Right renal pelvis (tissue), 4 donors: ENCODE measurements around the gene GNG7. TPM values are rescaled to one million over a fixed set of nuclear protein-coding genes. Genes with fewer than 3 reads are reported as not detected.
A peak's percentile ranks its signal among the peaks of the same experiment; 100 is the strongest.

ENCODE experiments used
- DNase-seq, 4 donors: peaks; one replicate each; pipeline ENCODE4 v3.0.0-alpha.2; 2013; ENCODE audit warnings: low read depth in 4 of 4, low spot score in 3 of 4, missing footprints in 1 of 4
- polyA plus RNA-seq, 4 donors: library from polyadenylated mRNA; unstranded; fragments of 120-200 nt; gene quantifications; one replicate each; pipeline ENCODE4 v1.2.1, GENCODE V29; 2013; ENCODE audit not compliant: insufficient read length in 4 of 4

Gene GNG7
- 1 to 10 TPM; 5.6 to 6.8 (median 6.3) TPM for polyA plus RNA-seq

- peak; percentile 63 to 85 (median 83) for DNase-seq
These were observed at the start of gene GNG7 for GRCh38 chr19:2702170-2703076. Gene GNG7 (minus strand): TSS chr19:2702694. CDS start chr19:2520688, 182,006 bp downstream.

GRCh38 chr19:2751438-2751830 lies 48.9 kb upstream of the GNG7 start:
- no peak for DNase-seq

- DNase-seq, result no peak
These were observed 48.4 kb upstream of the GNG7 start for GRCh38 chr19:2750808-2751437.

- no peak for DNase-seq
These were observed 44.9 kb upstream of the GNG7 start for GRCh38 chr19:2747349-2747748.

DNA sequence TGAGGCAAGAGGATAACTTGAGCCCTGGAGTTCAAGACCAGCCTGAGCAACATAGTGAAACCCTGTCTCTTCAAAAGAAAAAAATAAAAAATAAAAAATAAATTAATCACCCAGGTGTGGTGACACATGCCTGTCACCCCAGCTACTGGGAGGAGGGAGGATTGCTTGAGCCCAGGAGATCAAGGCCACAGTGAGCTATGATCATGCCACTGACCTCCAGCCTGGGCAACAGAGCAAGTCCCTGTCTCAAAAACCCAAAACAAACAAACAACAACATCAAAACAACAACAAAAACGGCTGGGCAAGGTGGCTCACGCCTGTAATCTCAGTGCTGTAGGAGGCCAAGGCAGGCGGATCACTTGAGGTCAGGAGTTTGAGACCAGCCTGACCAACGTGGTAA lies 41.6 kb upstream of the GNG7 start:
- no peak for DNase-seq

DNA sequence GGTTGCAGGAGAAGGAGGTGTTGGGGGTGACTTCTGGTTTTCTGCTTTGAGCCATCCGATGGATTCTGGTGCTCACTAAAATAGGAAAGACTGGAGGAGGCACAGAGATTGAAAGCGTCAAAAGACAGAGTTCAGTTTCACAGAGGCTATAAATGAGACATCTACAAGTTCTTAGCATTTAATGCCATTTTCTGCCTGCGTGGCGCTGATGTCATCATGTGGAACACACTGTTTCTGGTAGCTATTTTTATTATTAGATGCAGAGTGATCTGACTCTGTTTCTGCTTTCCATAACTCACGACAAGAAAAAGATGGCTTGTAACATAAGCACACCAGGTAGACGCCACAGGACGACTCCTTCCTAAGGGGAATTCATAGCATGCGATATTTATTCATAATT lies 40.6 kb upstream of the GNG7 start:
- no peak for DNase-seq

DNA sequence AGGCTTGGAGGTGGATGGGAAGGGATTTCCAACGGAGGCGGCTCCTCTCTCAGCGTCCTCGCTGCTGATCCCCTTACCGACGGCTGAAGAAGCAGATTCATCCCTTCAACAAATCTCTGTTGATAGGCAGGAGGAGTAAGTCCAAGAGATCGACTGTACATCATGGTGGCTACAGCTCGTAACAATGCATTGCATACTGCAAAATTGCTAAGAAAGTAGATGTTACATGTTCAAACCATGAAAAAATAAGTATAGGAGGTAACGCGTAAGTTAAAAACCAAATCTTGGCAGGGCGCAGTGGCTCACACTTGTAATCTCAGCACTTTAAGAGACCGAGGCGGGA lies 37.8 kb upstream of the GNG7 start:
- DNase-seq, result no peak

DNA sequence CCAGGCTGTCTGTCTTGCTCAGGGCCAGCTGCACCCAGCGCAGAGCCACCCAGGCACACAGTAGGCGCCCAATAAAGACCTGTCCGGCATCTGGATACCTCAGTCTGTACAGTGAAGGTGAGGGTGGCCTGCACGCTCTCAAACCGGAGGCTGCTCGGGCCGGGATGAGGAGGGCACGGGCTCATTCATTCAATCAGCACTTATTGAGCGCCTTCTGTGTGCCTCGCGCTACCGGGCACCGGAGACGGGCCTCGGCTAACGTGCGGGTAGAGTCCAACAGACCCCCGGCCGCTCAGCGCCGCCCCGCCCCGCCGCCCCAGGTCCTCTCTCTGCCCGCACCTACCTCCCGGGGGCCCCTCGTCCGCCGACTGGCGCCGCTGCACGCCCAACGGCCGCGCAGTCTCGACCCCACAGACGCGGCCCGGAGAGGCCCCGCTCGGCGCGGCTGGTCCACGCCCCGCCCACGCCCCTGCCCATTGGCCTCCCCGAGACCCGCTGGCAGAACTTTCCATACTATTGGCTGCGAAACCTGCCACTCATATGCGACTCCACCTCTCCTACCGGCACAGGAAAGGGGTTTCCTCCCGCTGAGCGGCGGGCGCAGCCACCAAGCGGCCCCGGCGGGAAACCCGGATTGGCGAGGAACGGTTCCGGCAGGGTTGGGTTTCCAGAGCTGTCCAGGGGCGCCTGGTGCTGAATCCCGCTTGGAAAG lies 37.3 kb upstream of the GNG7 start, which contains the start of gene SLC39A3:
Gene SLC39A3, minus strand, starts transcription at position 416 of the 712 bp plus-strand sequence. CDS start 2,760 bp downstream, outside the sequence.
- DNase-seq, result peak; percentile 94 to 97 (median 97)

GRCh38 chr19:2736550-2737190 lies 34.2 kb upstream of the GNG7 start:
- DNase-seq, result no peak

- no peak for DNase-seq
These were observed 32.9 kb upstream of the GNG7 start for GRCh38 chr19:2735374-2735773.

- DNase-seq, result no peak
These were observed 32.2 kb upstream of the GNG7 start for GRCh38 chr19:2734589-2735288.

GRCh38 chr19:2733930-2734588 lies 31.6 kb upstream of the GNG7 start:
- no peak for DNase-seq

- DNase-seq, result no peak
These were observed 30.4 kb upstream of the GNG7 start for GRCh38 chr19:2732883-2733282.

- no peak for DNase-seq
These were observed 29.7 kb upstream of the GNG7 start for GRCh38 chr19:2732157-2732725.

GRCh38 chr19:2731181-2731995 lies 28.9 kb upstream of the GNG7 start:
- no peak for DNase-seq

DNA sequence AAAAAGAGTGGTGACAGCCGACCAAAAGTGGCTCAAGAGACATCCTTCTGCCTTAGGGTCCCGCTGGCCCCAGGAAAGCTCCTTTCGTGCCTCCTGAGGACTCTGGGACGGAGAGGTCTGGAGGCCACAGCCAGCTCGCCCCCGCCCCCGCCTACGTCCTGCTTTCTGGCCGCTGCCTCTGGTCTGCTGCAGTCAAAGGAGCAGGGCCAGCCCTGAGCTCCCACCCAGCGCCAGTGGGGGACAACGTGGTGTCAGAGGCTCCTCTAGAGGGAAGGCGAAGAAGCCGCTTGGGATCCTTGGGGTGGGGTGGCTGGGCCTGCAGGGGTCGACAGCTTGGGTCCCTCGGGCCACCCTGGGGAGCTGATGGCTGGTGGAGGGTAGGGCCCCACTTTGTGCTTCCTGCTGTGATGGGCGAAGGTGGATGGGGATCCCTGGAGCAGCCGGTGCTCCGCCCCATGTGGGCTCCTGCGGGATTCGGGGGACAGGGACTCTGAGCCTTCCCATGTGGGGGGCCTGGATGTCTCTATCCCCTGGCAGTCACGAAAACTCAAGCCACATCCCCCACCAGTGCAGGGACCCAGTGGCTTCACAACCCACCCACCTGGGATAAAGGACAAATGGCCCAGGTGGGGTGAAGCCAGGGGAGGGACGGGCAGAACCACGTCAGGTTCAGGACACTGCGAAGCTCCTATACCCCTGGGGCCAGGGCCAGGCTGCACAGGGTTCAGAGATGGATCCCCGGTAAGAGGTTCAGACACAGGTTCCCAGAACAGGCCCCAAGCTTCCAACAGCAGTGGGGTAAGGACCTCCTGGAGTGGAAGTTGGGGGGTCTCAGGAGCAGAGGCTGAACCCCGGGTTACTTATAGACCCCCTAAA lies 27.7 kb upstream of the GNG7 start:
- DNase-seq, result no peak

DNA sequence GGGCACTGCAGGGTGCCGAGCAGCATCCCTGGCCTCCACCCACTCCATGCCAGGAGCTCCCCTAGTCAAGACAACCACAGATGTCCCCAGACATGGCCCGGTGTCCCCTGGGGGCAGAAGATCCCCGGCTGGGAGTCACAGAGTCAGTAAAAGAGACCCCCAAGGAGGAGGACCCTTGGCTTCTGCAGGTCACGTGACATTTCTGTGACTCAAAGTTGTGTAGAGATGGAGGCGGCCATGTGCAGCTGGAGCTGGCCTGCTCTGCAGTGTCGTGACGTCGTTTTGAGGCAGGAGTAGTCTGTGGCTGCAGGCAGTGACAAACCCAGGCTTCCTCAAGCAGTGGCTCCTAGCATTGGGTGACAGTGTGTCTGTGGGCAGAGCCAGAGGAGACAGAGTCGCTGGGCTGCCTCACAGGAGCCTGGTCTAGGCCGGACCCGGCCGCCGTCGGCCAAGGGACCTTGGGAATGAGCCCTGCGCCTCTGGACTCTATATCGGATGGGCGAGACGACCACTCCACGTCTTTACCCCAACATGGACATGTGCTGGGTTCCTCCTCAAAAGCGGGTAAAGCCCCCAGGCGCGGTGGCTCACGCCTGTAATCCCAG lies 26.4 kb upstream of the GNG7 start:
- no peak for DNase-seq
